Cardiac fibroblast (primary cell): ENCODE data around the gene RNF152.

Experiments used
- DNase-seq, 2 donors: peaks; one replicate each; pipeline versions ENCODE4 v3.0.0 to v3.0.0-alpha.2; 2010; ENCODE audit warnings: low read depth in 2 of 2
- H3K4me3 ChIP-seq, 2 donors: replicated peaks in 1 of 2; 1 replicate in 1 of 2; 2 replicates in 1 of 2; pipeline ENCODE4 v1.5.1; 2011; ENCODE audit warnings: low read depth in 2 of 2, low read length in 2 of 2, mild to moderate bottlenecking in 2 of 2, moderate library complexity in 1 of 2
- TF ChIP-seq, protein P1 (sequence below): IDR thresholded peaks from one replicate; pipeline ENCODE4 v1.5.1; 2011; ENCODE audit warnings: low read depth, mild to moderate bottlenecking, low read length, inconsistent platforms

RNF152 gene

GRCh38 chr18:61838521-61838920, 54.3 kb downstream of the RNF152 start:
- no peak overlapping the region for H3K4me3 ChIP-seq
- DNase-seq: no peak
- TF ChIP-seq, protein P1, sequence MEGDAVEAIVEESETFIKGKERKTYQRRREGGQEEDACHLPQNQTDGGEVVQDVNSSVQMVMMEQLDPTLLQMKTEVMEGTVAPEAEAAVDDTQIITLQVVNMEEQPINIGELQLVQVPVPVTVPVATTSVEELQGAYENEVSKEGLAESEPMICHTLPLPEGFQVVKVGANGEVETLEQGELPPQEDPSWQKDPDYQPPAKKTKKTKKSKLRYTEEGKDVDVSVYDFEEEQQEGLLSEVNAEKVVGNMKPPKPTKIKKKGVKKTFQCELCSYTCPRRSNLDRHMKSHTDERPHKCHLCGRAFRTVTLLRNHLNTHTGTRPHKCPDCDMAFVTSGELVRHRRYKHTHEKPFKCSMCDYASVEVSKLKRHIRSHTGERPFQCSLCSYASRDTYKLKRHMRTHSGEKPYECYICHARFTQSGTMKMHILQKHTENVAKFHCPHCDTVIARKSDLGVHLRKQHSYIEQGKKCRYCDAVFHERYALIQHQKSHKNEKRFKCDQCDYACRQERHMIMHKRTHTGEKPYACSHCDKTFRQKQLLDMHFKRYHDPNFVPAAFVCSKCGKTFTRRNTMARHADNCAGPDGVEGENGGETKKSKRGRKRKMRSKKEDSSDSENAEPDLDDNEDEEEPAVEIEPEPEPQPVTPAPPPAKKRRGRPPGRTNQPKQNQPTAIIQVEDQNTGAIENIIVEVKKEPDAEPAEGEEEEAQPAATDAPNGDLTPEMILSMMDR: no peak

DNA sequence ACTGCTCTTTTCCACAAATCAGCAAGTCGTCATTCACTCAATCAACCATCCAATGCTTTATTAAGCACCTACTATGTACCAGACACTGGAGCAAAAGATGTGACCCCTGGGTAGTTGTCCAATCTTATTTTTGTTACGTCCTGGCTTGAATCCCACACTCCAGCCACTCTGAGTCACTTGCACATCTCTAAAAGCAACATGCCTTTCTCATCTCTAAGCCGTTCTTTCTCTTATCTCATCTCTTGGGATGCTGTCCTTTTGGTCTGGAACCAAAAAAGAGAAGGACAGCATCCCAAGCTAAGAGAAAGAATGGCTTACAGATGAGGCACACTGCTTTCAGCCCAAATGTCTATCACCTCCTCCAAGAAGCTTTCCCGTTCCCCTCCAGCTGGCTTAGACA, 58.8 kb downstream of the RNF152 start:
- H3K4me3 ChIP-seq: no peak overlapping the region
- TF ChIP-seq, protein P1: no peak
- peak; percentile 8 to 71 for DNase-seq

DNA sequence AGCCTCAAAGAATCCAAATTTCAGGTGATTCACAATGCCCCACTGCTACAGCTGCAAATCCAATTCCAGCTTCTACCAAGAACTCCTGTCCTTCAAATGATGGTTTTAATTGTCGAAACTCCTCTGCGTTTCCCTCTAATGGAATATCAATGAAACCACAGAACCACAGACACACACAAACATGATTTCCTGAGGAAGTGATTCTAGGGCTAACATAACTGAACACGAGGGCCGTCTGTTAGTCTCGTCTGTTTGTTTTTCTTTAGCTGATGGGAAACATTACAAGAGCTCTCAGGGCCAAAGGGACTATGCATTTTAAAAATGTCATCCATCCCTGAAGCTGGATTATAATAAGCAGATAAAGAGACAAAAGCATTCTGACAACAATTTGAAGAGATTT, 59.4 kb downstream of the RNF152 start:
- DNase-seq: peak; percentile 49 to 80
- H3K4me3 ChIP-seq: peak overlapping the region in 1 of 2 donors; percentile 0
- TF ChIP-seq, protein P1: no peak

DNA sequence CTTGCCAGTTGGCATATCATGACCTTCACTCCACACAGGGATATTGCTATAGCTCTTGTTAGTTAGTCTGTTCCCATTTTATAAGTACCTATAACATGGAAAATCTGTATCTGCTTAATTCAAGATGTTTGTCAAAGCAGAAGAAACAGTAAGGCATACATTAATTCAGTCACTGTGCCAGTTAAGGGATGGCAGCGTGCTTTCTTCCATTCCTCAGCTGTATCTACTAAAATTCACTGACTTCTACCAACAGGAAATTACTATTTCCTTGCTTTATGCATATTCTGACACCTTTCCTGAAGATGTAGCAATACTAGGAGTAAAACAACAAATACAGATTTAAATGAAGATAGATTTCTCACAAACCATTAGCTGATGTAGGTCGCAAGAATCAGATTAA, 59.9 kb downstream of the RNF152 start:
- TF ChIP-seq, protein P1: no peak
- DNase-seq: no peak
- H3K4me3 ChIP-seq: peak overlapping the region in 1 of 2 donors; percentile 6

- H3K4me3 ChIP-seq: peak overlapping the region in 1 of 2 donors; percentile 21
- TF ChIP-seq, protein P1: no peak
- DNase-seq: peak; percentile 37 to 76
Measured at GRCh38 chr18:61831071-61831470, 61.7 kb downstream of the RNF152 start.

GRCh38 chr18:61829108-61829507, 63.7 kb downstream of the RNF152 start:
- no peak overlapping the region for H3K4me3 ChIP-seq
- TF ChIP-seq, protein P1: no peak
- DNase-seq: no peak

DNA sequence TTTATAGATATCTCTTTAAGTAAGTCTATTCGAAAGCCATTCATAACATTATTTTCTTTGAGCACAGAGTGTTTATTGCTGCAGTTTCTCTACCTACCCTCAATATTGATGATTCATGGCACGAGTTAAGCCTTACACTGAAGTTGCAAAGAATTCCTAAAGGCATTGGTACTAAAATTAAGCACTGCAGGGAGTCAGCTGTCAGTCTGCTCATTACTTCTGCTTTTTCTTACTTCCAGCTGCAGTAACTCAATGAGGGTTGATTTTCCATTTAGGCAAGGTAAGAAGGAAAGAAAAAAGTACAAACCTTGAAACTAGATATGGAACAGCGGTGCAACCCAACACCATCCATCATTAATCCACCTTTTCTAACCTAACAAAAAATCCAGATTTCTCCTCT, 65.2 kb downstream of the RNF152 start:
- no peak for DNase-seq
- TF ChIP-seq, protein P1: no peak

More for the DNA sequence above, 65.2 kb downstream of the RNF152 start:
- no peak overlapping the region for H3K4me3 ChIP-seq
